Endothelial cell of umbilical vein (primary cell): ENCODE data around the gene SERTAD4. TPM values are rescaled to one million over a fixed set of nuclear protein-coding genes. Genes with fewer than 3 reads are reported as not detected.

Experiments
- Bru-seq: library from RNA; stranded (reverse); fragments of 400-500 nt; gene quantifications from one replicate; lab custom pipeline; 2021; lab: Mats Ljungman, UMichigan
- BruChase-seq, 2 experiments: library from RNA; stranded (reverse); fragments of 400-500 nt; gene quantifications; one replicate each; lab custom pipeline; 2021; lab: Mats Ljungman, UMichigan
- BruUV-seq: library from RNA; stranded (reverse); fragments of 400-500 nt; replicated peaks from 2 replicates; lab custom pipeline; 2021; lab: Mats Ljungman, UMichigan
- CTCF ChIA-PET: fragments of 300-600, 350-600 bp; sonication (Branson Sonifier 250); formaldehyde crosslinking; loops from one replicate; lab custom pipeline; 2021; ENCODE audit warnings: antibody characterized with exemption, inconsistent platforms; lab: Charles Lee
- POLR2A ChIA-PET: fragments of 300-600, 350-600 bp; sonication (Branson Sonifier 250); formaldehyde crosslinking; loops from one replicate; lab custom pipeline; 2021; ENCODE audit warnings: antibody characterized with exemption, inconsistent platforms; lab: Charles Lee
- DNase-seq: peaks from one replicate; pipeline ENCODE4 v3.0.0-alpha.2; 2011; ENCODE audit warnings: low read depth, low spot score
- FAIRE-seq: peaks from 2 replicates; lab custom pipeline; 2011; peaks lifted over from hg19 to GRCh38; lab: Jason Lieb, UNC
- H2AFZ ChIP-seq: 2 replicates; pipeline ENCODE4 v1.6.0; 2012; ENCODE audit warnings: low read depth, low read length, control low read depth, inconsistent platforms
- H3K27ac ChIP-seq: 2 replicates; pipeline ENCODE4 v1.5.1; 2011; ENCODE audit warnings: low read depth, mild to moderate bottlenecking, control low read depth, low read length, moderate library complexity; ENCODE audit not compliant: insufficient read depth
- H3K27me3 ChIP-seq, 2 experiments: 2 replicates each; pipeline versions ENCODE4 v1.6.0 to v1.6.1; 2011; ENCODE audit warnings: low read length in 2 of 2, mixed read lengths in 1 of 2; ENCODE audit not compliant: control insufficient read depth in 2 of 2, insufficient read depth in 2 of 2
- H3K36me3 ChIP-seq, 2 experiments: 2 replicates in 1 of 2; 3 replicates in 1 of 2; pipeline ENCODE4 v1.5.1; 2011; ENCODE audit warnings: low read length in 2 of 2, mild to moderate bottlenecking in 1 of 2, moderate library complexity in 1 of 2; ENCODE audit not compliant: control insufficient read depth in 2 of 2, insufficient read depth in 2 of 2; ENCODE audit errors: extremely low read depth in 1 of 2
- H3K4me1 ChIP-seq: 3 replicates; pipeline ENCODE4 v1.5.1; 2011; ENCODE audit warnings: mild to moderate bottlenecking, low read length; ENCODE audit not compliant: control insufficient read depth, insufficient read depth; ENCODE audit errors: extremely low read depth
- H3K4me2 ChIP-seq: 2 replicates; pipeline ENCODE4 v1.6.1; 2011; ENCODE audit warnings: low read length, control low read depth, mixed read lengths; ENCODE audit not compliant: insufficient read depth
- H3K4me3 ChIP-seq, 3 experiments: fragments of 200-600 bp in 1 of 3; sonication (generic), shearing (Covaris generic) in 1 of 3; replicated peaks in 1 of 3; 2 replicates each; pipeline ENCODE4 v1.5.1; 2011 to 2016; ENCODE audit warnings: control low read depth in 3 of 3, low read length in 3 of 3, mild to moderate bottlenecking in 2 of 3, inconsistent platforms in 1 of 3, low read depth in 1 of 3, moderate library complexity in 1 of 3; ENCODE audit not compliant: insufficient read depth in 1 of 3
- H3K79me2 ChIP-seq: 2 replicates; pipeline ENCODE4 v1.6.0; 2012; ENCODE audit warnings: low read length, inconsistent platforms; ENCODE audit not compliant: control insufficient read depth, insufficient read depth
- H3K9ac ChIP-seq: replicated peaks from 2 replicates; pipeline ENCODE3; 2011; ENCODE audit warnings: low read length, control low read depth; ENCODE audit not compliant: insufficient read depth; ENCODE audit errors: extremely low read depth
- H3K9me1 ChIP-seq: replicated peaks from 3 replicates; pipeline ENCODE4 v1.6.0; 2011; ENCODE audit warnings: mild to moderate bottlenecking, low read length; ENCODE audit not compliant: control insufficient read depth, insufficient read depth; ENCODE audit errors: extremely low read depth
- H3K9me3 ChIP-seq: replicated peaks from 2 replicates; pipeline ENCODE4 v1.5.1; 2012; ENCODE audit warnings: low read length, inconsistent platforms; ENCODE audit not compliant: control insufficient read depth, insufficient read depth
- H4K20me1 ChIP-seq: replicated peaks from 2 replicates; pipeline ENCODE3; 2011; ENCODE audit warnings: mild to moderate bottlenecking, low read length; ENCODE audit not compliant: control insufficient read depth, insufficient read depth; ENCODE audit errors: extremely low read depth
- CTCF ChIP-seq, 2 donors: IDR thresholded peaks; 1 replicate in 1 of 2; 2 replicates in 1 of 2; pipeline ENCODE4 v1.5.1; 2011; ENCODE audit warnings: low read length in 2 of 2, mild to moderate bottlenecking in 2 of 2, moderate library complexity in 2 of 2, control low read depth in 1 of 2, inconsistent platforms in 1 of 2, low read depth in 1 of 2; ENCODE audit not compliant: insufficient read depth in 1 of 2; ENCODE audit errors: extremely low read depth in 1 of 2
- EZH2 ChIP-seq: IDR thresholded peaks from 2 replicates; pipeline ENCODE4 v1.6.1; 2012; ENCODE audit warnings: borderline replicate concordance, low read depth, mild to moderate bottlenecking, moderate library complexity, low read length, inconsistent platforms; ENCODE audit not compliant: severe bottlenecking
- FOS ChIP-seq: IDR thresholded peaks from 2 replicates; pipeline ENCODE4 v1.6.1; 2011; ENCODE audit warnings: mild to moderate bottlenecking, low read length, moderate library complexity, borderline replicate concordance; ENCODE audit not compliant: insufficient read depth
- GATA2 ChIP-seq: IDR thresholded peaks from 2 replicates; pipeline ENCODE4 v1.7.0; 2011; ENCODE audit warnings: low read depth, mild to moderate bottlenecking, moderate library complexity, mixed read lengths, low read length; ENCODE audit not compliant: insufficient read length, insufficient read depth
- JUN ChIP-seq: IDR thresholded peaks from 2 replicates; pipeline ENCODE4 v1.6.1; 2011; ENCODE audit warnings: borderline replicate concordance, low read depth; ENCODE audit not compliant: insufficient read length, insufficient read depth
- MAX ChIP-seq: IDR thresholded peaks from 2 replicates; pipeline ENCODE4 v1.6.1; 2011; ENCODE audit not compliant: insufficient read depth, insufficient read length
- MYC ChIP-seq: IDR thresholded peaks from one replicate; pipeline ENCODE4 v1.6.1; 2011; ENCODE audit warnings: mild to moderate bottlenecking, low read depth, low read length
- POLR2A ChIP-seq: IDR thresholded peaks from 2 replicates; pipeline ENCODE4 v1.6.1; 2012; ENCODE audit warnings: low read depth, mild to moderate bottlenecking, control low read depth, low read length
- POLR2AphosphoS5 ChIP-seq: IDR thresholded peaks from 2 replicates; pipeline ENCODE4 v1.6.1; 2012; ENCODE audit warnings: low read depth, mild to moderate bottlenecking, control low read depth, low read length, moderate library complexity; ENCODE audit not compliant: insufficient read depth
- dilution Hi-C: fragments of 300-500 bp; cut with MboI; formaldehyde crosslinking; loops from one replicate; pipeline ENCODE4 v1.15.0; 2019; ENCODE audit warnings: low sequenced_read_pairs; ENCODE audit not compliant: extremely low pct_ligation_motif_present
- intact Hi-C: fragments of 100-400 bp; cut with micrococcal nuclease; formaldehyde crosslinking; loops from one replicate; pipeline ENCODE4 v1.10.0; 2022
- long read RNA-seq: library from polyadenylated mRNA; stranded (forward); transcript quantifications from one replicate; pipeline ENCODE4 v2.0.0, GENCODE V29; 2021
- polyA minus RNA-seq, 3 experiments: library from RNA; depleted of rRNA, polyadenylated mRNA; stranded (reverse); fragments of >200 nt; gene quantifications; 1 replicate in 1 of 3; 2 replicates in 2 of 3; pipeline ENCODE4 v1.2.3, GENCODE V29; 2011
- polyA plus RNA-seq, 4 experiments: library from polyadenylated mRNA; depleted of rRNA in 3 of 4; stranded (reverse) in 3 of 4; unstranded in 1 of 4; fragments of >200 nt; gene quantifications; 2 replicates each; pipeline versions ENCODE4 v1.2.1 to v1.2.3, GENCODE V29; 2011 to 2012; ENCODE audit warnings: missing spikeins in 1 of 4
- total RNA-seq: library from RNA; stranded (reverse); gene quantifications from 2 replicates; pipeline ENCODE4 v1.2.3, GENCODE V29; 2021

The SERTAD4 gene
- 11.3 and 11.9 TPM in 2 replicates for total RNA-seq
- 3.5 and 4.0 TPM in 2 replicates for polyA plus RNA-seq
- polyA plus RNA-seq (2011; cell fraction: cytosol; rRNA removed), result 6.1 and 6.5 TPM in 2 replicates
- polyA plus RNA-seq (2011; cell fraction: nucleus; rRNA removed), result 9.8 and 12.5 TPM in 2 replicates
- polyA plus RNA-seq (2012), result 1.7 and 2.3 TPM in 2 replicates
- polyA minus RNA-seq, result 4.6 and 8.0 TPM in 2 replicates
- polyA minus RNA-seq (2011; cell fraction: cytosol; rRNA and poly(A)+ RNA removed), result not detected
- 5.9 and 8.8 TPM in 2 replicates for polyA minus RNA-seq (2011; cell fraction: nucleus; rRNA and poly(A)+ RNA removed)
- percentile 72 among the genes with signal in this experiment for Bru-seq, nascent RNA
- percentile 77 among the genes with signal in this experiment for BruChase-seq, experiment 1, labeled RNA remaining after a 6-hour chase
- percentile 84 among the genes with signal in this experiment for BruChase-seq, experiment 2, labeled RNA remaining after a 2-hour chase
- long read RNA-seq, full-length matches to known transcripts, result 18 of 34 reads
- long read RNA-seq, partial matches to known transcripts, result 0 of 34 reads
- long read RNA-seq, other reads (novel, unspliced or antisense), result 16 of 34 reads

- CTCF ChIA-PET, result interaction anchor here (0.6 to 2.3 kb wide), 4 partner anchors 8 to 60 kb away, joined by 3 to 8 read pairs (median 4); no protein-coding TSS in a partner anchor
- no peak for TF ChIP-seq JUN
- no peak for TF ChIP-seq MAX
- no peak for TF ChIP-seq POLR2A
- TF ChIP-seq FOS, result no peak
- TF ChIP-seq EZH2, result no peak
- no peak for TF ChIP-seq POLR2AphosphoS5
- no peak for TF ChIP-seq MYC
- TF ChIP-seq GATA2, result no peak
- TF ChIP-seq CTCF (IDR thresholded peaks at IDR 0.05; ENCODE audit: extremely low read depth in 1 of 2, insufficient read depth in 1 of 2, low read depth in 1 of 2, low read length in 2 of 2), result no peak
- H3K4me1 ChIP-seq, result peaks cover 29% of the 10 kb centered on the region
- peak within 1 kb of the TSS; percentile 69 for H3K4me2 ChIP-seq
- H3K4me3 ChIP-seq, result peak within 1 kb of the TSS; percentile 66 to 80 (median 74)
- H3K27ac ChIP-seq, result peak within 1 kb of the TSS; percentile 83
- no peaks in the 10 kb centered on the region for H3K9me3 ChIP-seq
- no peaks in the 10 kb centered on the region for H3K79me2 ChIP-seq
- no TSS peak for BruUV-seq
- FAIRE-seq, result peak; percentile 69
- peak within 1 kb of the TSS; percentile 76 for H2AFZ ChIP-seq
- peak within 1 kb of the TSS; percentile 89 for H3K9ac ChIP-seq
- H3K36me3 ChIP-seq, result no peaks in the 10 kb centered on the region
- dilution Hi-C loops, result no loop called here
- peaks cover 0 to 6% of the 10 kb centered on the region in 2 experiments for H3K27me3 ChIP-seq
- POLR2A ChIA-PET, result interaction anchor here (0.6 to 1.4 kb wide), 2 partner anchors 20 to 393 kb away, joined by 3 to 5 read pairs; no protein-coding TSS in a partner anchor
- intact Hi-C loops, result loop anchor here (1.0 to 10.0 kb wide), 8 partner anchors 8 to 1342 kb away; partner anchors contain the start of genes HHAT and SLC30A1
- no peaks in the 10 kb centered on the region for H3K9me1 ChIP-seq
- peak; percentile 51 for DNase-seq
- H4K20me1 ChIP-seq, result no peaks in the 10 kb centered on the region
These were observed at the start of gene SERTAD4 for GRCh38 chr1:210232511-210233215. Gene SERTAD4 (plus strand): TSS chr1:210232796. CDS start chr1:210237961, 5,165 bp downstream.
